HG03064 (cell line): ENCODE measurements around the gene NR2F6.
A peak's percentile ranks its signal among the peaks of the same experiment; 100 is the strongest.
"Not testable (repeated sequence)": the region's sequence is repeated elsewhere in the genome, so short reads cannot be mapped to it uniquely, and the experiment has no call there.

Experiments used
- ATAC-seq: cut with Tn5 transposase; IDR thresholded peaks from one replicate; pipeline ENCODE4 v1.9.1; 2021; ENCODE audit warnings: low read depth; ENCODE audit not compliant: unreplicated experiment

Gene NR2F6

GRCh38 chr19:17245535-17245984, at the start of gene NR2F6:
NR2F6 (minus strand) TSS chr19:17245919; CDS start chr19:17245220, 699 bp downstream.
- ATAC-seq: no peak

- ATAC-seq: no peak
These were observed 48.6 kb upstream of the NR2F6 start for GRCh38 chr19:17294051-17294891.

- ATAC-seq: no peak
These were observed 47.9 kb upstream of the NR2F6 start for GRCh38 chr19:17293605-17294004.

GRCh38 chr19:17292301-17293074, 46.8 kb upstream of the NR2F6 start:
- ATAC-seq: peak; percentile 77

GRCh38 chr19:17289489-17289888, 43.8 kb upstream of the NR2F6 start:
- ATAC-seq: no peak

GRCh38 chr19:17286752-17287151, 41.0 kb upstream of the NR2F6 start:
- no peak for ATAC-seq

GRCh38 chr19:17286263-17286662, 40.5 kb upstream of the NR2F6 start:
- ATAC-seq: no peak

GRCh38 chr19:17285415-17286135, 39.9 kb upstream of the NR2F6 start:
- no peak for ATAC-seq

GRCh38 chr19:17283504-17283996, 37.8 kb upstream of the NR2F6 start:
- ATAC-seq: no peak

- no peak for ATAC-seq
These were observed 36.9 kb upstream of the NR2F6 start for GRCh38 chr19:17282488-17283125.

GRCh38 chr19:17281391-17282304, 35.9 kb upstream of the NR2F6 start, which contains the start of gene ANKLE1:
ANKLE1 (plus strand) TSS chr19:17281901; CDS start chr19:17281921, 20 bp downstream.
- ATAC-seq: no peak

- no peak for ATAC-seq
These were observed 33.7 kb upstream of the NR2F6 start for GRCh38 chr19:17279436-17279835.

- ATAC-seq: no peak
These were observed 29.9 kb upstream of the NR2F6 start for GRCh38 chr19:17275441-17276175.

- ATAC-seq: not testable (repeated sequence)
These were observed 29.2 kb upstream of the NR2F6 start for GRCh38 chr19:17274892-17275291.

GRCh38 chr19:17268754-17269153, 23.0 kb upstream of the NR2F6 start:
- no peak for ATAC-seq

- peak; percentile 75 for ATAC-seq
These were observed 21.5 kb upstream of the NR2F6 start, which contains the start of gene BABAM1 for GRCh38 chr19:17266975-17267788. BABAM1 (plus strand) TSS chr19:17267443; CDS start chr19:17268807, 1,364 bp downstream.

- peak; percentile 12 for ATAC-seq
These were observed 20.9 kb upstream of the NR2F6 start for GRCh38 chr19:17266589-17266974.
